Ishikawa (cell line): ENCODE data around the gene MFN2.

Source experiments
- CEBPB ChIP-seq: IDR thresholded peaks from 2 replicates; pipeline ENCODE4 v1.6.1; 2012
- CREB1 ChIP-seq: IDR thresholded peaks from 2 replicates; pipeline ENCODE4 v1.6.1; 2012; ENCODE audit warnings: low read depth
- EGR1 ChIP-seq: IDR thresholded peaks from 2 replicates; pipeline ENCODE4 v1.6.1; 2012
- EP300 ChIP-seq: IDR thresholded peaks from 2 replicates; pipeline ENCODE4 v1.6.1; 2012; ENCODE audit warnings: borderline replicate concordance
- FOXM1 ChIP-seq: IDR thresholded peaks from 2 replicates; pipeline ENCODE4 v1.6.1; 2012; ENCODE audit warnings: low read depth, borderline replicate concordance
- MAX ChIP-seq: IDR thresholded peaks from 2 replicates; pipeline ENCODE4 v1.6.1; 2012
- NFIC ChIP-seq: IDR thresholded peaks from 2 replicates; pipeline ENCODE4 v1.6.1; 2012
- RAD21 ChIP-seq: IDR thresholded peaks from 2 replicates; pipeline ENCODE4 v1.6.1; 2012; ENCODE audit warnings: low read depth
- REST ChIP-seq: IDR thresholded peaks from 2 replicates; pipeline ENCODE4 v1.6.1; 2012; ENCODE audit warnings: low read depth, mild to moderate bottlenecking
- TAF1 ChIP-seq: IDR thresholded peaks from 2 replicates; pipeline ENCODE4 v1.6.1; 2012; ENCODE audit warnings: low read depth, mild to moderate bottlenecking
- TCF12 ChIP-seq: IDR thresholded peaks from 2 replicates; pipeline ENCODE4 v1.6.1; 2012; ENCODE audit warnings: low read depth
- TEAD4 ChIP-seq: IDR thresholded peaks from 2 replicates; pipeline ENCODE4 v1.6.1; 2012
- USF1 ChIP-seq: IDR thresholded peaks from 2 replicates; pipeline ENCODE4 v1.6.1; 2012
- YY1 ChIP-seq: IDR thresholded peaks from 2 replicates; pipeline ENCODE4 v1.6.1; 2012; ENCODE audit warnings: low read depth
- ZBTB7A ChIP-seq: IDR thresholded peaks from 2 replicates; pipeline ENCODE4 v1.6.1; 2012; ENCODE audit warnings: low read depth

The MFN2 gene

GRCh38 chr1:11981378-11982009, 1.2 kb downstream of the MFN2 start:
- TF ChIP-seq RAD21 (no peak), EP300 (no peak), REST (no peak), NFIC (no peak), CEBPB (no peak), TEAD4 (no peak), USF1 (no peak), CREB1 (no peak), ZBTB7A (no peak), TAF1 (no peak), TCF12 (no peak), MAX (no peak), YY1 (no peak), EGR1 (no peak), FOXM1 (no peak)

- no peak for TF ChIP-seq MAX
Measured at GRCh38 chr1:11982010-11982392, 1.8 kb downstream of the MFN2 start.

GRCh38 chr1:11984121-11984520, 3.9 kb downstream of the MFN2 start:
- TF ChIP-seq EP300 (no peak), ZBTB7A (no peak), TCF12 (no peak), RAD21 (no peak), USF1 (no peak), MAX (no peak), FOXM1 (no peak), YY1 (no peak)

GRCh38 chr1:11984576-11984975, 4.3 kb downstream of the MFN2 start:
- TF ChIP-seq NFIC: no peak
- no peak for TF ChIP-seq CREB1
- no peak for TF ChIP-seq RAD21
- no peak for TF ChIP-seq TEAD4
- no peak for TF ChIP-seq TCF12
- TF ChIP-seq EP300: no peak
- TF ChIP-seq ZBTB7A: no peak
- TF ChIP-seq EGR1: no peak
- TF ChIP-seq TAF1: no peak
- TF ChIP-seq YY1: no peak
- no peak for TF ChIP-seq FOXM1
- no peak for TF ChIP-seq CEBPB
- TF ChIP-seq REST: no peak
- no peak for TF ChIP-seq MAX
- TF ChIP-seq USF1: no peak

GRCh38 chr1:11985171-11985570, 4.9 kb downstream of the MFN2 start:
- TF ChIP-seq EP300 (no peak), EGR1 (no peak), ZBTB7A (no peak), FOXM1 (no peak), YY1 (no peak)

GRCh38 chr1:11985851-11986250, 5.6 kb downstream of the MFN2 start:
- TF ChIP-seq RAD21 (no peak), TEAD4 (no peak), TAF1 (no peak), TCF12 (no peak), REST (no peak), MAX (no peak), USF1 (no peak), EGR1 (no peak), NFIC (no peak), CEBPB (no peak), CREB1 (no peak), FOXM1 (no peak), EP300 (no peak), YY1 (no peak), ZBTB7A (no peak)
